A549 (cell line): ENCODE data around the gene SLC25A24. TPM values are rescaled to one million over a fixed set of nuclear protein-coding genes. Genes with fewer than 3 reads are reported as not detected.
"Not testable (repeated sequence)": the region's sequence is repeated elsewhere in the genome, so short reads cannot be mapped to it uniquely, and the experiment has no call there.

Experiments
- ATAC-seq, 2 experiments: fragments of 200-7000 bp in 1 of 2; fragments of >200 bp in 1 of 2; cut with Nextera tagmentation in 1 of 2; cut with Tn5 transposase in 1 of 2; 3 replicates each; pipeline versions ENCODE4 v1.8.0 to v1.9.1; 2018 to 2020; ENCODE audit warnings: mild to moderate bottlenecking in 1 of 2, moderate library complexity in 1 of 2
- CTCF ChIA-PET: fragments of 300-600 bp; sonication (Branson Sonifier 250); formaldehyde crosslinking; extraction: SDS; loops from one replicate; lab custom pipeline; 2021; ENCODE audit warnings: antibody characterized with exemption, inconsistent platforms; lab: Yijun Ruan, JAX
- POLR2A ChIA-PET: fragments of 350-600 bp; formaldehyde crosslinking; extraction: SDS; loops from one replicate; lab custom pipeline; 2021; ENCODE audit warnings: antibody characterized with exemption, inconsistent platforms; lab: Yijun Ruan, JAX
- DNase-seq, 2 experiments: peaks; one replicate each; pipeline versions ENCODE4 v3.0.0 to v3.0.0-alpha.2; 2011 to 2016; ENCODE audit warnings: low read depth in 1 of 2, low spot score in 1 of 2
- FAIRE-seq: peaks from 2 replicates; lab custom pipeline; 2011; peaks lifted over from hg19 to GRCh38; lab: Jason Lieb, UNC
- H3K27ac ChIP-seq, 2 experiments: fragments of >200 bp; sonication (Bioruptor Twin); formaldehyde crosslinking; 3 replicates each; pipeline ENCODE4 v1.5.1; 2016 to 2017
- H3K4me1 ChIP-seq: fragments of >200 bp; sonication (Bioruptor Twin); formaldehyde crosslinking; 3 replicates; pipeline ENCODE4 v1.6.1; 2016
- H3K4me2 ChIP-seq: fragments of >200 bp; sonication (Bioruptor Twin); formaldehyde crosslinking; 3 replicates; pipeline ENCODE4 v1.6.1; 2016
- H3K4me3 ChIP-seq: fragments of >200 bp; sonication (Bioruptor Twin); formaldehyde crosslinking; 3 replicates; pipeline ENCODE4 v1.5.1; 2016
- H3K9me3 ChIP-seq: fragments of >200 bp; sonication (Bioruptor Twin); formaldehyde crosslinking; 3 replicates; pipeline ENCODE4 v1.6.1; 2016
- BHLHE40 ChIP-seq: IDR thresholded peaks from 2 replicates; pipeline ENCODE4 v1.6.1; 2012; ENCODE audit warnings: low read depth, low read length, inconsistent platforms
- CHD2 ChIP-seq: fragments of 150-350 bp; IDR thresholded peaks from 2 replicates; pipeline ENCODE4 v1.6.1; 2014; ENCODE audit warnings: low read length; ENCODE audit not compliant: partially characterized antibody
- EHMT2 ChIP-seq: fragments of 200-600 bp; sonication (generic); IDR thresholded peaks from 2 replicates; pipeline ENCODE4 v1.6.1; 2016; ENCODE audit warnings: antibody characterized with exemption, low read depth, mild to moderate bottlenecking, moderate library complexity
- HOXA7 ChIP-seq: fragments of 250-450 bp; sonication (Bioruptor Pico); IDR thresholded peaks from 2 replicates; pipeline ENCODE4 v1.5.0; 2020; ENCODE audit warnings: mild to moderate bottlenecking, moderate library complexity
- JUNB ChIP-seq: fragments of >200 bp; sonication (Bioruptor Twin); formaldehyde crosslinking; IDR thresholded peaks from 2 replicates; pipeline ENCODE4 v1.6.1; 2016
- KDM5A ChIP-seq: fragments of 200-600 bp; sonication (generic); IDR thresholded peaks from 2 replicates; pipeline ENCODE4 v1.6.1; 2016; ENCODE audit warnings: antibody characterized with exemption, mild to moderate bottlenecking
- MAFK ChIP-seq: fragments of 450-650 bp; IDR thresholded peaks from 2 replicates; pipeline ENCODE4 v1.6.1; 2014; ENCODE audit not compliant: partially characterized antibody
- NPAS2 ChIP-seq: fragments of 250-450 bp; sonication (Bioruptor Pico); IDR thresholded peaks from 2 replicates; pipeline ENCODE4 v1.8.0; 2022; ENCODE audit warnings: mild to moderate bottlenecking, moderate library complexity, borderline replicate concordance
- NR3C1 ChIP-seq: fragments of >200 bp; sonication (Bioruptor Twin); formaldehyde crosslinking; IDR thresholded peaks from 3 replicates; pipeline ENCODE4 v1.6.1; 2017
- PHF8 ChIP-seq: fragments of 200-600 bp; sonication (generic); IDR thresholded peaks from 2 replicates; pipeline ENCODE4 v1.6.1; 2016; ENCODE audit warnings: low read depth, mild to moderate bottlenecking, antibody characterized with exemption, moderate library complexity, borderline replicate concordance
- POLR2A ChIP-seq: IDR thresholded peaks from 2 replicates; pipeline ENCODE4 v1.6.1; 2012; ENCODE audit warnings: mild to moderate bottlenecking, low read length
- RARB ChIP-seq: fragments of 250-450 bp; sonication (Bioruptor Pico); IDR thresholded peaks from 2 replicates; pipeline ENCODE4 v1.8.0; 2021; ENCODE audit warnings: mild to moderate bottlenecking, moderate library complexity
- RCOR1 ChIP-seq: fragments of 150-350 bp; IDR thresholded peaks from 2 replicates; pipeline ENCODE4 v1.6.1; 2014; ENCODE audit warnings: antibody characterized with exemption, low read length, low read depth
- RFX5 ChIP-seq: fragments of 450-650 bp; IDR thresholded peaks from 2 replicates; pipeline ENCODE4 v1.7.1; 2014; ENCODE audit warnings: antibody characterized with exemption, mild to moderate bottlenecking, moderate library complexity
- SMC3 ChIP-seq: fragments of >200 bp; sonication (Bioruptor Twin); formaldehyde crosslinking; IDR thresholded peaks from 3 replicates; pipeline ENCODE4 v1.6.1; 2018; ENCODE audit warnings: inconsistent platforms
- SREBF2 ChIP-seq: fragments of 450-650 bp; IDR thresholded peaks from 2 replicates; pipeline ENCODE4 v1.6.1; 2014; ENCODE audit warnings: mild to moderate bottlenecking, moderate library complexity
- TFCP2L1 ChIP-seq: fragments of 250-450 bp; sonication (Bioruptor Pico); IDR thresholded peaks from 2 replicates; pipeline ENCODE4 v1.5.0; 2021; ENCODE audit warnings: mild to moderate bottlenecking
- TP53 ChIP-seq: fragments of 250-450 bp; sonication (Bioruptor Pico); IDR thresholded peaks from 2 replicates; pipeline ENCODE4 v1.5.0; 2021; ENCODE audit warnings: mild to moderate bottlenecking, moderate library complexity
- ZFP36 ChIP-seq: fragments of 450-650 bp; IDR thresholded peaks from 2 replicates; pipeline ENCODE4 v1.6.1; 2014; ENCODE audit warnings: borderline replicate concordance; ENCODE audit not compliant: partially characterized antibody
- WGBS: methylation state at CpG from one replicate; pipeline ENCODE4 v1.1.6; 2017; ENCODE audit errors: missing lambda C conversion rate; 5-methylcytosine and 5-hydroxymethylcytosine counted together
- polyA plus RNA-seq, 4 experiments: library from polyadenylated mRNA; depleted of rRNA in 3 of 4; stranded (reverse); fragments of >200 nt; fragmentation: RNase III in 1 of 4; extraction: RNeasy Plus Mini Kit Qiagen cat#74134 plus additional on column Dnase treatment in 1 of 4; gene quantifications; 2 replicates in 3 of 4; 3 replicates in 1 of 4; pipeline ENCODE4 v1.2.3, GENCODE V29; 2011 to 2017
- TF ChIP-seq, protein P1 (sequence below): fragments of 250-450 bp; sonication (Bioruptor Pico); IDR thresholded peaks from 2 replicates; pipeline ENCODE4 v1.5.0; 2020; ENCODE audit warnings: low read depth, mild to moderate bottlenecking, moderate library complexity
- TF ChIP-seq, protein P2 (sequence below): fragments of 250-450 bp; sonication (Bioruptor Pico); IDR thresholded peaks from 2 replicates; pipeline ENCODE4 v1.5.0; 2021; ENCODE audit warnings: mild to moderate bottlenecking, moderate library complexity, borderline replicate concordance
- TF ChIP-seq, protein P3 (sequence below): IDR thresholded peaks from 2 replicates; pipeline ENCODE4 v1.6.1; 2012; ENCODE audit warnings: low read depth, borderline replicate concordance

The SLC25A24 gene
- polyA plus RNA-seq, 2 of the 4 experiments (the other 2 are of a cell fraction): 25.3 to 45.6 TPM

DNA sequence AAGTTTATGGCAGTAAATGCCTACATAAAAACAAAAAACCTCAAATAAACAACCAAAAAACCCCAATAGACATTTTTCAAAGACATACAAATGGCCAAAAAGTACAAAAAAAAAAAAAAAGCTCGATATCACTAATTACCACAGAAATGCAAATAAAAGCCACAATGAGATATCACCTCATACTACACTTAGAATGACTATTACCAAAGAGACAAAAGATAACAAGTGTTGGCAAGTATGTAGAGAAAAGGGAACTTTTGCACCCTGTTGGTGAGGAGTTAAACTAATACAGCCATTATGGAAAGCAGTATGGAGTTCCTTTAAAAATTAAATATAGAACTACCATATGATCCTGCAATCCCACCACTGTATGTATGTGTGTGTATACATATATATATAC is 21.1 kb downstream of the SLC25A24 start:
- no peak for DNase-seq
- POLR2A ChIA-PET: no interaction called here
- no peak for FAIRE-seq
- no peak for ATAC-seq
- Histone ChIP-seq H3K27ac (no peak overlapping the region), H3K9me3 (peaks cover 7% of the 10 kb centered on the region), H3K4me3 (no peak overlapping the region), H3K4me1 (peaks cover 14% of the 10 kb centered on the region; the same call in 1 of the 3 replicates), H3K4me2 (no peak overlapping the region)
- 63% methylated on average over 1 of the region's 1 CpG for WGBS
- CTCF ChIA-PET: no interaction called here
- TF ChIP-seq, protein P1, sequence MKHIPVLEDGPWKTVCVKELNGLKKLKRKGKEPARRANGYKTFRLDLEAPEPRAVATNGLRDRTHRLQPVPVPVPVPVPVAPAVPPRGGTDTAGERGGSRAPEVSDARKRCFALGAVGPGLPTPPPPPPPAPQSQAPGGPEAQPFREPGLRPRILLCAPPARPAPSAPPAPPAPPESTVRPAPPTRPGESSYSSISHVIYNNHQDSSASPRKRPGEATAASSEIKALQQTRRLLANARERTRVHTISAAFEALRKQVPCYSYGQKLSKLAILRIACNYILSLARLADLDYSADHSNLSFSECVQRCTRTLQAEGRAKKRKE: no peak
- TF ChIP-seq EHMT2 (no peak), MAFK (no peak), BHLHE40 (no peak), KDM5A (no peak), RARB (no peak), PHF8 (no peak), SREBF2 (no peak)

DNA sequence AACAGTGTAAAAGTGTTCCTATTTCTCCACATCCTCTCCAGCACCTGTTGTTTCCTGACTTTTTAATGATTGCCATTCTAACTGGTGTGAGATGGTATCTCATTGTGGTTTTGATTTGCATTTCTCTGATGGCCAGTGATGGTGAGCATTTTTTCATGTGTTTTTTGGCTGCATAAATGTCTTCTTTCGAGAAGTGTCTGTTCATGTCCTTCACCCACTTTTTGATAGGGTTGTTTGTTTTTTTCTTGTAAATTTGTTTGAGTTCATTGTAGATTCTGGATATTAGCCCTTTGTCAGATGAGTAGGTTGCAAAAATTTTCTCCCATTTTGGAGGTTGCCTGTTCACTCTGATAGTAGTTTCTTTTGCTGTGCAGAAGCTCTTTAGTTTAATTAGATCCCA is 37.7 kb downstream of the SLC25A24 start:
- POLR2A ChIA-PET, H3K4me2 ChIP-seq, CTCF ChIA-PET, H3K27ac ChIP-seq, H3K9me3 ChIP-seq, H3K4me1 ChIP-seq, FAIRE-seq, ATAC-seq, DNase-seq, H3K4me3 ChIP-seq: not testable (repeated sequence)
- no CpG with 5 or more reads among the region's 1 CpG for WGBS

DNA sequence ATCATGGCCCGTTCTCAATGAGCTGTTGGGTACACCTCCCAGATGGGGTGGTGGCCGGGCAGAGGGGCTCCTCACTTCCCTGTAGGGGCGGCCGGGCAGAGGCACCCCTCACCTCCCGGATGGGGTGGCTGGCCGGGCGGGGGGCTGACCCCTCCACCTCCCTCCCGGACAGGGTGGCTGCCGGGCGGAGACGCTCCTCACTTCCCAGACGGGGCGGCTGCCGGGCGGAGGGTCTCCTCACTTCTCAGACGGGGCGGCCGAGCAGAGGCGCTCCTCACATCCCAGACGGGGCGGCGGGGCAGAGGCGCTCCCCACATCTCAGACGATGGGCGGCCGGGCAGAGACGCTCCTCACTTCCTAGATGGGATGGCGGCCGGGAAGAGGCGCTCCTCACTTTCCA is 40.2 kb downstream of the SLC25A24 start:
- H3K9me3 ChIP-seq, H3K4me1 ChIP-seq, CTCF ChIA-PET, H3K4me3 ChIP-seq, FAIRE-seq, DNase-seq, H3K27ac ChIP-seq, POLR2A ChIA-PET, ATAC-seq, H3K4me2 ChIP-seq: not testable (repeated sequence)
- WGBS: no CpG with 5 or more reads among the region's 30 CpGs

DNA sequence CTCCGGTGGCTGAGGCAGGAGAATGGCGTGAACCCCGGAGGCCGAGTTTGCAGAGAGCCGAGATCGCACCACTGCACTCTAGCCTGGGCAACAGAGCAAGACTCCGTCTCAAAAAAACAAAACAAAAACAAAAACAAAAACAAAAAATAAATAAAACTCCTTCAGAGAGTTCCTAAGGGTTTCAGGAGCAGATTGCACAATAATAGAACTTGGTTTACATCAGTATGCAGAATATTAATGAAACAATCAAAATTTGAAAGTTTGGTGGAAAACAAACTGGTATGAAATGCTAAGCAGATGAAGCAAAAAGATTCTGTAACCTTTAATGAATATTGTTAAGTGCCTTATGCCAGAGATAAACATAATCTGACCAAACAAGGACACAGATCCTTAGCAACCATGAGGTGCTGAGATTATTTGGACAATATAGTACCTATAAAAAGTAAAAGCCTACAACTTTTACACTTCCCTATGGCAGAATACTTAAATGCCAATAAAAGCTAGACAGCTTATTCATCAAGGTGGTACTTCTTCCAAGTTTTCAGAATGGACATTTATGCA is 41.2 kb downstream of the SLC25A24 start:
- FAIRE-seq (no peak), ATAC-seq (no peak)
- no peak overlapping the region for H3K4me3 ChIP-seq

More for the DNA sequence above, 41.2 kb downstream of the SLC25A24 start:
- TF ChIP-seq JUNB: no peak
- no peak for TF ChIP-seq ZFP36
- TF ChIP-seq, protein P2, sequence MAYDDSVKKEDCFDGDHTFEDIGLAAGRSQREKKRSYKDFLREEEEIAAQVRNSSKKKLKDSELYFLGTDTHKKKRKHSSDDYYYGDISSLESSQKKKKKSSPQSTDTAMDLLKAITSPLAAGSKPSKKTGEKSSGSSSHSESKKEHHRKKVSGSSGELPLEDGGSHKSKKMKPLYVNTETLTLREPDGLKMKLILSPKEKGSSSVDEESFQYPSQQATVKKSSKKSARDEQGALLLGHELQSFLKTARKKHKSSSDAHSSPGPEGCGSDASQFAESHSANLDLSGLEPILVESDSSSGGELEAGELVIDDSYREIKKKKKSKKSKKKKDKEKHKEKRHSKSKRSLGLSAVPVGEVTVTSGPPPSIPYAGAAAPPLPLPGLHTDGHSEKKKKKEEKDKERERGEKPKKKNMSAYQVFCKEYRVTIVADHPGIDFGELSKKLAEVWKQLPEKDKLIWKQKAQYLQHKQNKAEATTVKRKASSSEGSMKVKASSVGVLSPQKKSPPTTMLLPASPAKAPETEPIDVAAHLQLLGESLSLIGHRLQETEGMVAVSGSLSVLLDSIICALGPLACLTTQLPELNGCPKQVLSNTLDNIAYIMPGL (CRISPR knock-in tag): no peak
- TF ChIP-seq NPAS2 (CRISPR knock-in tag): no peak
- no peak for TF ChIP-seq HOXA7 (CRISPR knock-in tag)
- TF ChIP-seq, protein P3, sequence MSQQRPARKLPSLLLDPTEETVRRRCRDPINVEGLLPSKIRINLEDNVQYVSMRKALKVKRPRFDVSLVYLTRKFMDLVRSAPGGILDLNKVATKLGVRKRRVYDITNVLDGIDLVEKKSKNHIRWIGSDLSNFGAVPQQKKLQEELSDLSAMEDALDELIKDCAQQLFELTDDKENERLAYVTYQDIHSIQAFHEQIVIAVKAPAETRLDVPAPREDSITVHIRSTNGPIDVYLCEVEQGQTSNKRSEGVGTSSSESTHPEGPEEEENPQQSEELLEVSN: no peak
- TF ChIP-seq TFCP2L1 (CRISPR knock-in tag): no peak
- no peak for TF ChIP-seq RFX5
- no peak for TF ChIP-seq SMC3
- no peak for TF ChIP-seq KDM5A
- no peak for TF ChIP-seq POLR2A
- TF ChIP-seq CHD2: no peak
- TF ChIP-seq NR3C1: no peak
- TF ChIP-seq TP53: no peak
- TF ChIP-seq, protein P1: no peak
- no peak for TF ChIP-seq RCOR1
- no peak overlapping the region for H3K4me2 ChIP-seq
- no peak overlapping the region for H3K27ac ChIP-seq
- ChIA-PET CTCF (no interaction called here), POLR2A (no interaction called here)
- H3K9me3 ChIP-seq: no peaks in the 10 kb centered on the region
- H3K4me1 ChIP-seq: no peaks in the 10 kb centered on the region
- 96% methylated on average over 7 of the region's 7 CpGs for WGBS
- DNase-seq: no peak
